Activated CD8-positive, alpha-beta memory T cell treated with anti-CD3 and anti-CD28 coated beads for 24 hours (primary cell): Measurements from ENCODE around the gene RPTN.

Experiments
- DNase-seq: peaks from one replicate; pipeline ENCODE4 v3.0.0-alpha.2; 2020

RPTN gene, protein sequence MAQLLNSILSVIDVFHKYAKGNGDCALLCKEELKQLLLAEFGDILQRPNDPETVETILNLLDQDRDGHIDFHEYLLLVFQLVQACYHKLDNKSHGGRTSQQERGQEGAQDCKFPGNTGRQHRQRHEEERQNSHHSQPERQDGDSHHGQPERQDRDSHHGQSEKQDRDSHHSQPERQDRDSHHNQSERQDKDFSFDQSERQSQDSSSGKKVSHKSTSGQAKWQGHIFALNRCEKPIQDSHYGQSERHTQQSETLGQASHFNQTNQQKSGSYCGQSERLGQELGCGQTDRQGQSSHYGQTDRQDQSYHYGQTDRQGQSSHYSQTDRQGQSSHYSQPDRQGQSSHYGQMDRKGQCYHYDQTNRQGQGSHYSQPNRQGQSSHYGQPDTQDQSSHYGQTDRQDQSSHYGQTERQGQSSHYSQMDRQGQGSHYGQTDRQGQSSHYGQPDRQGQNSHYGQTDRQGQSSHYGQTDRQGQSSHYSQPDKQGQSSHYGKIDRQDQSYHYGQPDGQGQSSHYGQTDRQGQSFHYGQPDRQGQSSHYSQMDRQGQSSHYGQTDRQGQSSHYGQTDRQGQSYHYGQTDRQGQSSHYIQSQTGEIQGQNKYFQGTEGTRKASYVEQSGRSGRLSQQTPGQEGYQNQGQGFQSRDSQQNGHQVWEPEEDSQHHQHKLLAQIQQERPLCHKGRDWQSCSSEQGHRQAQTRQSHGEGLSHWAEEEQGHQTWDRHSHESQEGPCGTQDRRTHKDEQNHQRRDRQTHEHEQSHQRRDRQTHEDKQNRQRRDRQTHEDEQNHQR

GRCh38 chr1:152159144-152159543, at the start of gene RPTN:
Gene RPTN (minus strand): TSS chr1:152159228. CDS start chr1:152157889, 1,339 bp downstream.
- no peak for DNase-seq

GRCh38 chr1:152198982-152199381, 40.0 kb upstream of the RPTN start:
- no peak for DNase-seq

- no peak for DNase-seq
Measured at GRCh38 chr1:152197361-152197941, 38.4 kb upstream of the RPTN start.

DNA sequence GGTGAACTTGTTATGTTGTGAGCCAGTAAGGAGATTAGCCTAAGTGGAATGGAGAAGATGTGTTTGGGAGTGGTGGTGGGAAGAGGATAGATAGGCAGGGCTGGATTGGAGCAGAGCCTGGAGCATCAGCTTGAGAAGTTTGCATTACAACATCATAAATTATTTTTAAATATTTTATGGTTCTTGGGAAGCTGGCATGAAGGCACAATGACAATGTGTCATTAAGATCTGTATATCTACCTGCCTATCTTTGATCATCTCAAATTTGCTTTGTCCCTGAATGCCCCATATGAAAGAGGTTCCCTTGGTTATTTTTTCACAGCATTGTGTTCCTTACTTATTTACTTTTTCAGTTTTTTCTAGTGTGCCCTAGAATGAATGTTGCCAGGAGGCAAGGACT, 32.7 kb upstream of the RPTN start:
- no peak for DNase-seq

- no peak for DNase-seq
Measured at GRCh38 chr1:152191260-152191659, 32.2 kb upstream of the RPTN start.

- DNase-seq = no peak
Measured at GRCh38 chr1:152190589-152190988, 31.6 kb upstream of the RPTN start.

- DNase-seq = peak; percentile 87
Measured at GRCh38 chr1:152189657-152190442, 30.8 kb upstream of the RPTN start.

GRCh38 chr1:152188673-152189591, 29.9 kb upstream of the RPTN start:
- peak; percentile 92 for DNase-seq

- DNase-seq = no peak
Measured at GRCh38 chr1:152186556-152187285, 27.7 kb upstream of the RPTN start.

DNA sequence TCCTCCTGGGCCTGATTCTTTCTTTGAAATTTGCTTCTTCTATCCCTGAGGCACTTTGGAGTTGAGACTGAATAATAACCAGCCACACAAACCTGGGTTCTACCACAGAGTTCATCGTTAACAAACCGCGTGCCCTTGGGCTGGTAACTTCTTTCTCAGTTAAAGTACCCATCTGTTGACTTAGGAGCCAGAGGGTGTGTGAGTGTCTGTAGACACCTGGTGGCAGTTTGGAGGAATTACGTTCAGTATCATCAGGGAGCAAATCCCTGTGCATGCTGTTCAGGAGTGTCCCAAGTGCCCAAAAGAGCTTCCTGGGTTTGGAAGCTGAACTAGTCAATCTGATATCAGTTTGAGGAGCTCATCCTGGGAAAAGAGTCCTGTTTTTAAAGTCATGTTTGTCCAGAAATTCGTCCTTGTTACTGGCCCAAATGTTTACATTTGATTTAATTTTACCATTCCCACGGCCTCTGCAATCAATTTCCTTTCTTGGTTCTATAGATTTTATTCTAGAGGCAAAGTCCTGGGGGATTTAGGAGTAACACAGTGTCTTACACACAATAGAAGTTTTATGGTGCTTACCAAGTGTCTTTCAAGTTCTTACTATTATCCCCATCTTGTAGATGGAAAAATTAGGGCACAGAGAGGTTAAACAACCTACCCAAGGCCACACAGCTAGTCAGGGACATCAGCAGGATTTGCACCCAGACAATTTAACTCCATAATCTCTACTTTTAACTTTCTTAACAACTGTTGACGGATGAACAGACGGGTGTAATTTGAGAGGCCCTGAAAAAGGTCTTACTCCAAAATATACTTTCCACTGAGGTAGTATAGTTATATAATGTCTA, 26.7 kb upstream of the RPTN start:
- peak; percentile 67 for DNase-seq

- DNase-seq = no peak
Measured at GRCh38 chr1:152182944-152183361, 23.9 kb upstream of the RPTN start.

GRCh38 chr1:152182431-152182830, 23.4 kb upstream of the RPTN start:
- DNase-seq = no peak

DNA sequence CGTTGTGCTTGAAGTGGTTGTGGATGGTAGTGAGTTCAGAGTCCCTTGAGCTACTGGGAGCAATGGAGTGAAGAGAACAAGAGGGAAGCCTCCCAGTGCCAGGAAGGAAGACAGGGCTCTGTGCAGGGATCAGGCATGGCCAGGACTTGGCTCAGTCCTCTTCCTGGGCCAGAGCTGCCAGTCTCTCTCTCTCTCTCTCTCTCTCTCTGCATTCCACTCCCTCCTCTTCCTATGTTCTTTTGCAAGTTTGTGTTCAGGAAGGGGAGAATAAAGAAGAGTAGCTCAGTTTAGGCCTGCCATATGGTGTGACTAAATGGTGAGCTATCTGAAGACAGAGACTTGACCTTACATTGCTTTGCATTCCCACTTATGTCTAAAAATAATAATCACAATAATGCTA, 20.5 kb upstream of the RPTN start:
- no peak for DNase-seq

DNA sequence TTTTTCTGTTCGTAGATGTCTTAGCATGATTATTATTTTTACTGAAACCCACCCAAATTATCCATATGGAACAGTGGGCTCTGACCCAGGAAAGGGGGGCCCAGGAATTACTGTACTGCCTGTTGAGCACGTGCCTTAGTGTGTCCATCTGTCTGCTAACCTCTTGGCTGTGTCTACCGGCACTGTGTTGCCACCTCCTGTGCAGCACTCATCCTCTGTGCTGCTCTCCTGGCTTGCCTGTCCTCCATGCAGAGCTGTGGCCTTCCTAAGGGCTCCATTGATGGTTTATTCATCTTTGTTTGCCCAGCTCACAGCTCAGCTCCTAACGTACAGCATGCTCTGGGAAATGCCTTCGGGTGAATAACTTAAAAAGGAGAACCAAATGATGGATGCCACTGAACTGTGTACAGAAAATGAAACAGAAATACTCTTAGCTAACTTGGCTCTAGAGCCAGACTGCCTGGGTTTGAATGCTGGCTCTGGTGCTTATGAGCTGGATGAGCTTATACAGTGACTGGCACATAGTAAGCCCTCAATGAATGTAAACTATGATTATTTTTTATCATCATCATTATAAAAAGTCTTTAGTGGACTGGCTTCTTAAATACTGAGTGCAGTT, 11.4 kb upstream of the RPTN start:
- DNase-seq = no peak

GRCh38 chr1:152169366-152170025, 10.5 kb upstream of the RPTN start:
- no peak for DNase-seq

DNA sequence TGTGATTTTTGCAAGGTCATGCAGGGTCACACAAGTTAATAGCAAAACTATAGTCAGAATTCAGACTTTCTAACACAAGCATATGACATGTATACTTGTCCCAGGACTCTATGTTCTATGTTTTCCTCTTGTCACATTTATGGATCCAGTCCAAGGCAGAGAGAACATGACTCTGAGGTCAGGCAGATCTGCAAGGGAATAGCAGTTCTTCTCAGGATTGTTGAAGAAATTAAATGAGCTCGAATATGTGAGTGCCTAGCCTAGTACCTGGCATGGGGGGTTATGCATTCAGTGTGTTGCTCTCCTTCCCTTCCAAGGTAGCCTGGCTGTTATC, 9.5 kb upstream of the RPTN start:
- no peak for DNase-seq

DNA sequence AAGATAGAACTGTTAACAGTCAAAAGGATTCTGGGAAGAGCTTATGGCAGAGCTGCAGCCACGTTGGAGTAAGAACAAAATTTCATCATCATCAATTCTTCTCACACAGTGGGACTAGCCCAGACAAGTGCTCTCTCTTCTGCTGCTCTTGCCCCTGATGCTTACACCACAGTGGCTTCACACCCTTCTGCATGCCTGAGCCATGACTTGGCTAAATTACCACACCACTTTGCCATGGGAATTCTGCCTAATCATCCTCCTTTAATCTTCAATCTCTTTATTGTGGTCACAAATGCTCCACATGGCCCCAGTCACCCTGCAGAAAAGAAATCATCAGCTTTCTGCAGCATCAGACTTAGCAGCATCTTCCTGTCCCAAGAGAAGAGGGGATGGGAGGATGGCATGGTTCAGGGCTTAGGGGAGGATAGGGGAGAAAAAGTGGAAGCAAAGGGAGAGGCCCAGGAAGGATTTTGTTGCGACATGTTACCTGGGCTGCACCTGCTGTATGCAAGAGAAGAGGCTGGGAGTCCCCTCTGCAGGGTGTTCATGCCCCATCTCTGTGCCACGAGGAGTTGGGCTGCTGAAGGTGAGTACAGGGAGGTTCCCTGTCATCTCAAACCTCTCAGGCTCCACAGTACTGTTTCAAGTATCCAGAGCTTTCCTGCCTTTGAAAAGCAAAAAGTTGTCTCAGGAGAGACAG, 9.0 kb upstream of the RPTN start:
- no peak for DNase-seq

- DNase-seq = no peak
Measured at GRCh38 chr1:152166966-152167365, 7.9 kb upstream of the RPTN start.
